Thoracic aorta (tissue), 2 donors: Measurements from ENCODE around the gene DCDC2C. TPM values are rescaled to one million over a fixed set of nuclear protein-coding genes. Genes with fewer than 3 reads are reported as not detected.

Source experiments
- ATAC-seq: fragments of 150-250 bp; one replicate; pipeline ENCODE4 v1.8.0; 2017; ENCODE audit warnings: low read depth; ENCODE audit not compliant: insufficient number of reproducible peaks, low FRiP score
- DNase-seq: peaks from one replicate; pipeline ENCODE4 v3.0.0-alpha.2; 2020; ENCODE audit warnings: low spot score
- H3K27ac ChIP-seq, 2 donors: fragments of 200-600 bp; sonication (generic); 1 replicate in 1 of 2; 2 replicates in 1 of 2; pipeline ENCODE4 v1.5.1; 2016; ENCODE audit warnings: mild to moderate bottlenecking in 2 of 2, moderate library complexity in 2 of 2
- H3K27me3 ChIP-seq: fragments of 200-600 bp; sonication (generic); replicated peaks from 2 replicates; pipeline ENCODE4 v1.6.0; 2016; ENCODE audit warnings: mild to moderate bottlenecking; ENCODE audit not compliant: insufficient read depth
- H3K36me3 ChIP-seq: fragments of 200-600 bp; sonication (generic); one replicate; pipeline ENCODE4 v1.5.1; 2016
- H3K4me1 ChIP-seq, 2 donors: fragments of 200-600 bp; sonication (generic); 1 replicate in 1 of 2; 2 replicates in 1 of 2; pipeline versions ENCODE4 v1.5.1 to v1.6.0; 2016; ENCODE audit warnings: low read depth in 2 of 2, mild to moderate bottlenecking in 1 of 2; ENCODE audit not compliant: control insufficient read depth in 1 of 2
- H3K4me3 ChIP-seq: fragments of 200-600 bp; sonication (generic); 2 replicates; pipeline ENCODE4 v1.5.1; 2016; ENCODE audit warnings: mild to moderate bottlenecking
- H3K9me3 ChIP-seq: fragments of 200-600 bp; sonication (generic); 2 replicates; pipeline ENCODE4 v1.5.1; 2016
- total RNA-seq, 2 donors: library from RNA; depleted of rRNA; stranded (reverse); fragments of >200 nt; gene quantifications; one replicate each; pipeline versions ENCODE4 v1.1.0 to v1.2.3, GENCODE V29; 2016
- TF ChIP-seq, protein P1 (sequence below): fragments of 200-600 bp; sonication (generic); IDR thresholded peaks from one replicate; pipeline ENCODE4 v1.5.1; 2019; ENCODE audit warnings: antibody characterized with exemption

DCDC2C gene
- total RNA-seq, 2 donors from 2014 or later = 6.6 to 13.1 TPM

GRCh38 chr2:3667151-3667631 lies 36.2 kb upstream of the DCDC2C start:
- H3K27me3 ChIP-seq = no peaks in the 10 kb centered on the region
- H3K36me3 ChIP-seq = no peaks in the 10 kb centered on the region
- H3K4me3 ChIP-seq = no peak overlapping the region
- ATAC-seq (no peak), DNase-seq (no peak)
- no peak overlapping the region for H3K27ac ChIP-seq
- TF ChIP-seq, protein P1, sequence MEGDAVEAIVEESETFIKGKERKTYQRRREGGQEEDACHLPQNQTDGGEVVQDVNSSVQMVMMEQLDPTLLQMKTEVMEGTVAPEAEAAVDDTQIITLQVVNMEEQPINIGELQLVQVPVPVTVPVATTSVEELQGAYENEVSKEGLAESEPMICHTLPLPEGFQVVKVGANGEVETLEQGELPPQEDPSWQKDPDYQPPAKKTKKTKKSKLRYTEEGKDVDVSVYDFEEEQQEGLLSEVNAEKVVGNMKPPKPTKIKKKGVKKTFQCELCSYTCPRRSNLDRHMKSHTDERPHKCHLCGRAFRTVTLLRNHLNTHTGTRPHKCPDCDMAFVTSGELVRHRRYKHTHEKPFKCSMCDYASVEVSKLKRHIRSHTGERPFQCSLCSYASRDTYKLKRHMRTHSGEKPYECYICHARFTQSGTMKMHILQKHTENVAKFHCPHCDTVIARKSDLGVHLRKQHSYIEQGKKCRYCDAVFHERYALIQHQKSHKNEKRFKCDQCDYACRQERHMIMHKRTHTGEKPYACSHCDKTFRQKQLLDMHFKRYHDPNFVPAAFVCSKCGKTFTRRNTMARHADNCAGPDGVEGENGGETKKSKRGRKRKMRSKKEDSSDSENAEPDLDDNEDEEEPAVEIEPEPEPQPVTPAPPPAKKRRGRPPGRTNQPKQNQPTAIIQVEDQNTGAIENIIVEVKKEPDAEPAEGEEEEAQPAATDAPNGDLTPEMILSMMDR = no peak
- H3K4me1 ChIP-seq = no peaks in the 10 kb centered on the region
- no peaks in the 10 kb centered on the region for H3K9me3 ChIP-seq

DNA sequence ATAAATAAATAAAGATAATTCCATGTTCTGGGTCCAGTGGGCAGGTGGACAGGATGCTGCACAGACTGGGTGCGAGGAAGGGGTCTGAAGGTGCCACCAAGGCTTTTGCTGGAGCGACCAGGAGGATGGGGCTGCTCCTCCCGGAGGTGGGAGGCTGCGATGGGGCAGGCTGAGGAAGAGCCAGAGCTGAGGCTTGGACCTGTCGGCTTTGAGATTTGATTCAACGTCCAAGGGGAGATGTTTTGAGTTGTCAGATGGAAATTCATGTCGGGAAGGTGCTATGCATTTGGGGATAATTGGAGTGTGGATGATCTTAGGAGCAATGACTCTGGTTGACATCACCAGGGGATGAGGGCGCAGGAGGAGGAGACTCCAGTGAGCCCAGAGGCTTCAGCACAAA lies 33.7 kb upstream of the DCDC2C start:
- Histone ChIP-seq H3K27me3 (no peaks in the 10 kb centered on the region), H3K36me3 (no peaks in the 10 kb centered on the region), H3K4me3 (no peak overlapping the region), H3K27ac (no peak overlapping the region), H3K4me1 (no peaks in the 10 kb centered on the region), H3K9me3 (no peaks in the 10 kb centered on the region)
- TF ChIP-seq, protein P1 = no peak
- ATAC-seq = no peak
- no peak for DNase-seq

DNA sequence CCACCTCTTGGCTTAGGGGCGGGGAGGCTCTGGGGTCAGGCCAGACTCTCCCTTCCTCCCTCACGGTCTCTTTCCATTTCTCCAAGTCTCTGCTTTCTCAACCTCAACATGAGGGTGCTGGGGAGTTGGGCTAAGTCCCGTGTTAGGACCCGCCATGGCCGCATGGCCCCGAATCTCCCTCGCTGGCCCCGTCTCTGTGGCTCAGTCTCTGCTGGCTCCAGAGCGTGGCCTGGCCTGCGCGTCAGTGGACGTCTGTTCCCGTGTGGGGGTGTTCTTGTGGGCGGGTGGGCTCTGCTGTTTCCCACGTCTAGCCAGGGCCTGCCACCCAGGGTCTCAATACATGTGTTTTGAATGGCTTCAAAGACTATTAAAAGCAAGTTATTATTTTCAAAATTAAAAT lies 33.0 kb upstream of the DCDC2C start:
- TF ChIP-seq, protein P1 = no peak
- H3K27me3 ChIP-seq = no peaks in the 10 kb centered on the region
- ATAC-seq = no peak
- no peak overlapping the region for H3K27ac ChIP-seq
- no peaks in the 10 kb centered on the region for H3K9me3 ChIP-seq
- H3K4me3 ChIP-seq = no peak overlapping the region
- no peaks in the 10 kb centered on the region for H3K36me3 ChIP-seq
- DNase-seq = no peak
- no peaks in the 10 kb centered on the region for H3K4me1 ChIP-seq

DNA sequence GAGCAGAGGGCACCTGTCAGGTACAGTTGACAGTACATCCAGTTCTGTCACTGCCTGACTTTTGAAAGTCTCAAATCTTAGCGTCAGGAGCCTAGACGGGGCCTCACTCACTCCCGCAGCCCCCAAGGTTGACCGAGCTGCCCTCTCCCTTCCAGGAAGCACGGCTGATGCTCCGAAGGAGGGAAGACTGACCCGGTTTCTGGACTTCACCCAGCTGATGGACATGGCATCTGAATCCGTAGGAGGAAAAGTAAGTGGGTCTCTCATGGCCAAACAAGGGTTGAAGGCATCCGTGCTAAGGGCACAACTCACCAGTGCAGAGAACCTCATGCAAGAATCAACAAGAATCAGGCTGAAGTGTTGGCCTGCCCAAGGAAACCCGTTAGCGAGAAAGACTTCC lies 32.4 kb upstream of the DCDC2C start:
- Histone ChIP-seq H3K9me3 (no peaks in the 10 kb centered on the region), H3K36me3 (no peaks in the 10 kb centered on the region), H3K27ac (no peak overlapping the region), H3K4me3 (no peak overlapping the region), H3K27me3 (no peaks in the 10 kb centered on the region), H3K4me1 (no peaks in the 10 kb centered on the region)
- ATAC-seq = no peak
- no peak for DNase-seq
- TF ChIP-seq, protein P1 = no peak

- Histone ChIP-seq H3K36me3 (no peaks in the 10 kb centered on the region), H3K9me3 (no peaks in the 10 kb centered on the region), H3K27me3 (no peaks in the 10 kb centered on the region), H3K27ac (no peak overlapping the region), H3K4me1 (no peaks in the 10 kb centered on the region), H3K4me3 (no peak overlapping the region)
- ATAC-seq (no peak), DNase-seq (no peak)
- TF ChIP-seq, protein P1 = no peak
Measured at GRCh38 chr2:3672861-3673678, 30.3 kb upstream of the DCDC2C start.
